ENCODE measurements around the gene GLB1L.

GLB1L gene

GRCh38 chr2:219228911-219229304 is 16.3 kb downstream of the GLB1L start:
- Histone ChIP-seq H3K27ac (peak overlapping the region; percentile 93), H3K27me3 (replicated peaks) (no peaks in the 10 kb centered on the region), H3K4me3 (ENCODE audit: low read depth, low read length) (peak overlapping the region; percentile 87), H3K36me3 (replicated peaks) (peaks cover 39% of the 10 kb centered on the region)
- no peak for DNase-seq
- no peak for TF ChIP-seq CTCF (IDR thresholded peaks at IDR 0.05; ENCODE audit: low read depth, low read length, missing control alignments)
- in situ Hi-C loops (cut with HindIII; ENCODE audit: low pct_ligation_motif_present, low sequenced_read_pairs): no loop called here

GRCh38 chr2:219228041-219228910 is 17.0 kb downstream of the GLB1L start:
- no peak for TF ChIP-seq CTCF (IDR thresholded peaks at IDR 0.05; ENCODE audit: low read depth, low read length, missing control alignments)
- no peaks in the 10 kb centered on the region for H3K27me3 ChIP-seq (replicated peaks)
- in situ Hi-C loops (cut with HindIII; ENCODE audit: low pct_ligation_motif_present, low sequenced_read_pairs): no loop called here
- no peak overlapping the region for H3K27ac ChIP-seq
- no peak for DNase-seq
- H3K36me3 ChIP-seq (replicated peaks): peaks cover 39% of the 10 kb centered on the region
- H3K4me3 ChIP-seq (ENCODE audit: low read depth, low read length): peak overlapping the region; percentile 87

GRCh38 chr2:219225350-219225749 is 19.9 kb downstream of the GLB1L start:
- in situ Hi-C loops (cut with HindIII; ENCODE audit: low pct_ligation_motif_present, low sequenced_read_pairs): no loop called here
- Histone ChIP-seq H3K27ac (no peak overlapping the region), H3K36me3 (replicated peaks) (peaks cover 51% of the 10 kb centered on the region), H3K4me3 (ENCODE audit: low read depth, low read length) (no peak overlapping the region), H3K27me3 (replicated peaks) (no peaks in the 10 kb centered on the region)
- DNase-seq: no peak
- TF ChIP-seq CTCF (IDR thresholded peaks at IDR 0.05; ENCODE audit: low read depth, low read length, missing control alignments): no peak

GRCh38 chr2:219223831-219224610 is 21.2 kb downstream of the GLB1L start:
- Histone ChIP-seq H3K4me3 (ENCODE audit: low read depth, low read length) (no peak overlapping the region), H3K27ac (no peak overlapping the region), H3K27me3 (replicated peaks) (no peaks in the 10 kb centered on the region), H3K36me3 (replicated peaks) (peaks cover 54% of the 10 kb centered on the region)
- in situ Hi-C loops (cut with HindIII; ENCODE audit: low pct_ligation_motif_present, low sequenced_read_pairs): no loop called here
- no peak for TF ChIP-seq CTCF (IDR thresholded peaks at IDR 0.05; ENCODE audit: low read depth, low read length, missing control alignments)
- DNase-seq: no peak

GRCh38 chr2:219221957-219222518 is 23.2 kb downstream of the GLB1L start:
- in situ Hi-C loops (cut with HindIII; ENCODE audit: low pct_ligation_motif_present, low sequenced_read_pairs): no loop called here
- H3K4me3 ChIP-seq (ENCODE audit: low read depth, low read length): no peak overlapping the region
- H3K27me3 ChIP-seq (replicated peaks): no peaks in the 10 kb centered on the region
- peaks cover 54% of the 10 kb centered on the region for H3K36me3 ChIP-seq (replicated peaks)
- H3K27ac ChIP-seq: no peak overlapping the region
- DNase-seq: no peak
- TF ChIP-seq CTCF (IDR thresholded peaks at IDR 0.05; ENCODE audit: low read depth, low read length, missing control alignments): no peak

All from brain microvascular endothelial cell (primary cell).